Esophagus muscularis mucosa (tissue), 3 donors: ENCODE data around the gene LRIT2.
"Not testable (repeated sequence)": the region's sequence is repeated elsewhere in the genome, so short reads cannot be mapped to it uniquely, and the experiment has no call there.

ENCODE experiments used
- EP300 ChIP-seq: sonication (generic); formaldehyde crosslinking; IDR thresholded peaks from one replicate; pipeline ENCODE4 v1.6.1; 2017; ENCODE audit warnings: antibody characterized with exemption
- POLR2AphosphoS5 ChIP-seq, 2 donors: sonication (generic); formaldehyde crosslinking; IDR thresholded peaks; one replicate each; pipeline ENCODE4 v1.6.1; 2017; ENCODE audit warnings: antibody characterized with exemption in 2 of 2

GRCh38 chr10:84171237-84171636 is 54.1 kb downstream of the LRIT2 start:
- not testable (repeated sequence) for TF ChIP-seq EP300; POLR2AphosphoS5 (IDR thresholded peaks at IDR 0.05)
